ENCODE data around the gene TNFRSF1A. TPM values are rescaled to one million over a fixed set of nuclear protein-coding genes. Genes with fewer than 3 reads are reported as not detected.

The TNFRSF1A gene
- total and polyA plus RNA-seq, 9 of the 15 experiments (the other 6 are each of a cell fraction or from before 2014, with no cell fraction given) = 0.76 to 43.5 (median 30.0) TPM

DNA sequence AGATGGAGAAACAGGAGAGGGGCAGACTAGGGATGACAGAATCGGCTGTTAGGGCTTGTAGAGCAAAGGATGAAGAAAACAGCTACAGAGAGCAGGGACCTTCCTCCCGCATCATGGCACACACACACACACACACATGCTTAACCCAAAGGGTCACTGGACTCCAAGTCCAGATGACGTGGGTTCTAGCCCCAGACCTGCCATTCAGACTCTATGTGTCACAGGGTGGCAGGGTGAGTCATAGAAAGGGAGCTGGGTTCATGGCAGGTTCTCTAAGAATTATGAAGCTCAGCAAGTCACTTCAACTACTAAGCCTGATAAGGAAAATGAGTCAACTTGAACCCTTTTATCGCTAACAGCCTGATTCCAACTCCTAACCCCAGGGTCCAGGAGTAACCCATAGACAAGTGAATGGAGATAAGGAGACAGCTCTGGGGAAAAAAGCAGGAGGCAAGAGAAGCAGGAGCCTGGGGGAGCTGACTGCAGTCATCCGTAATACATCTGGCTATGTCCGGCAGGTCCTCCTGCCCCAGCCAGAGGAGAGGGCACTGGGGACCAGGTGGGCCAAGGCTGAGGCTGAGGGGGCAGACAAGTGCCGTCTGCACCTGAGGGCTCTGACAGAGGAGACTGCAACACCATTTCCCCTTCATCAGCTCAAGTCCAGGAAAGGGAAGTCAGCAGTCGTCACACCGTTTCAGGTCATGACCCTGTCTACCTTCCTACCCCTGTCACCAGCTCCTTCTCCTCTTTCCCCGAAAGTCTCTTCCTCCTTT lies 3.6 kb upstream of the TNFRSF1A start (continued):
- TF ChIP-seq BHLHE40 (IDR thresholded peaks at IDR 0.05; ENCODE audit: low read length) = peak; percentile 24
- TF ChIP-seq NR2C1 (IDR thresholded peaks at IDR 0.05) = peak; percentile 67
- TF ChIP-seq NR2C1 (tag; IDR thresholded peaks at IDR 0.05) = peak; percentile 78
- peak in 1 of 2 experiments; percentile 84 for TF ChIP-seq NCOA2 (IDR thresholded peaks at IDR 0.05; ENCODE audit: partially characterized antibody in 2 of 2)
- TF ChIP-seq NRF1 (conservative IDR thresholded peaks at IDR 0.05 in 1 of 2, IDR thresholded peaks at IDR 0.05 in 1 of 2) = peak; percentile 17 to 26; a peak in 1 of 4 replicates
- TF ChIP-seq, protein P1, sequence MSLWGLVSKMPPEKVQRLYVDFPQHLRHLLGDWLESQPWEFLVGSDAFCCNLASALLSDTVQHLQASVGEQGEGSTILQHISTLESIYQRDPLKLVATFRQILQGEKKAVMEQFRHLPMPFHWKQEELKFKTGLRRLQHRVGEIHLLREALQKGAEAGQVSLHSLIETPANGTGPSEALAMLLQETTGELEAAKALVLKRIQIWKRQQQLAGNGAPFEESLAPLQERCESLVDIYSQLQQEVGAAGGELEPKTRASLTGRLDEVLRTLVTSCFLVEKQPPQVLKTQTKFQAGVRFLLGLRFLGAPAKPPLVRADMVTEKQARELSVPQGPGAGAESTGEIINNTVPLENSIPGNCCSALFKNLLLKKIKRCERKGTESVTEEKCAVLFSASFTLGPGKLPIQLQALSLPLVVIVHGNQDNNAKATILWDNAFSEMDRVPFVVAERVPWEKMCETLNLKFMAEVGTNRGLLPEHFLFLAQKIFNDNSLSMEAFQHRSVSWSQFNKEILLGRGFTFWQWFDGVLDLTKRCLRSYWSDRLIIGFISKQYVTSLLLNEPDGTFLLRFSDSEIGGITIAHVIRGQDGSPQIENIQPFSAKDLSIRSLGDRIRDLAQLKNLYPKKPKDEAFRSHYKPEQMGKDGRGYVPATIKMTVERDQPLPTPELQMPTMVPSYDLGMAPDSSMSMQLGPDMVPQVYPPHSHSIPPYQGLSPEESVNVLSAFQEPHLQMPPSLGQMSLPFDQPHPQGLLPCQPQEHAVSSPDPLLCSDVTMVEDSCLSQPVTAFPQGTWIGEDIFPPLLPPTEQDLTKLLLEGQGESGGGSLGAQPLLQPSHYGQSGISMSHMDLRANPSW (CRISPR knock-in tag; IDR thresholded peaks at IDR 0.05) = no peak
- TF ChIP-seq, protein P2, sequence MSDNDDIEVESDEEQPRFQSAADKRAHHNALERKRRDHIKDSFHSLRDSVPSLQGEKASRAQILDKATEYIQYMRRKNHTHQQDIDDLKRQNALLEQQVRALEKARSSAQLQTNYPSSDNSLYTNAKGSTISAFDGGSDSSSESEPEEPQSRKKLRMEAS (CRISPR knock-in tag; IDR thresholded peaks at IDR 0.05) = no peak
- TF ChIP-seq SMARCC2 (IDR thresholded peaks at IDR 0.05; ENCODE audit: low read depth) = peak; percentile 96
- peak; percentile 97 for TF ChIP-seq CBFA2T3 (IDR thresholded peaks at IDR 0.05)
- TF ChIP-seq HNRNPK (IDR thresholded peaks at IDR 0.05; ENCODE audit: low read depth, low read length, poor library complexity, severe bottlenecking) = no peak
- peak; percentile 79 for TF ChIP-seq SOX6 (IDR thresholded peaks at IDR 0.05)
- TF ChIP-seq, protein P3, sequence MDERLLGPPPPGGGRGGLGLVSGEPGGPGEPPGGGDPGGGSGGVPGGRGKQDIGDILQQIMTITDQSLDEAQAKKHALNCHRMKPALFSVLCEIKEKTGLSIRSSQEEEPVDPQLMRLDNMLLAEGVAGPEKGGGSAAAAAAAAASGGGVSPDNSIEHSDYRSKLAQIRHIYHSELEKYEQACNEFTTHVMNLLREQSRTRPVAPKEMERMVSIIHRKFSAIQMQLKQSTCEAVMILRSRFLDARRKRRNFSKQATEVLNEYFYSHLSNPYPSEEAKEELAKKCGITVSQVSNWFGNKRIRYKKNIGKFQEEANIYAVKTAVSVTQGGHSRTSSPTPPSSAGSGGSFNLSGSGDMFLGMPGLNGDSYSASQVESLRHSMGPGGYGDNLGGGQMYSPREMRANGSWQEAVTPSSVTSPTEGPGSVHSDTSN (CRISPR knock-in tag; IDR thresholded peaks at IDR 0.05; ENCODE audit: low read depth) = no peak
- TF ChIP-seq, protein P3 (tag; conservative IDR thresholded peaks at IDR 0.05; ENCODE audit: low read depth) = peak; percentile 73
- TF ChIP-seq KAT7 (CRISPR knock-in tag; IDR thresholded peaks at IDR 0.05; ENCODE audit: borderline replicate concordance) = no peak
- no peak for TF ChIP-seq EZH2 (IDR thresholded peaks at IDR 0.05; ENCODE audit: borderline replicate concordance, low read depth, low read length)
- TF ChIP-seq RCOR1 (IDR thresholded peaks at IDR 0.05; ENCODE audit: borderline replicate concordance in 1 of 2, low read depth in 2 of 2, low read length in 2 of 2) = peak; percentile 97 to 100
- TF ChIP-seq, protein P4, sequence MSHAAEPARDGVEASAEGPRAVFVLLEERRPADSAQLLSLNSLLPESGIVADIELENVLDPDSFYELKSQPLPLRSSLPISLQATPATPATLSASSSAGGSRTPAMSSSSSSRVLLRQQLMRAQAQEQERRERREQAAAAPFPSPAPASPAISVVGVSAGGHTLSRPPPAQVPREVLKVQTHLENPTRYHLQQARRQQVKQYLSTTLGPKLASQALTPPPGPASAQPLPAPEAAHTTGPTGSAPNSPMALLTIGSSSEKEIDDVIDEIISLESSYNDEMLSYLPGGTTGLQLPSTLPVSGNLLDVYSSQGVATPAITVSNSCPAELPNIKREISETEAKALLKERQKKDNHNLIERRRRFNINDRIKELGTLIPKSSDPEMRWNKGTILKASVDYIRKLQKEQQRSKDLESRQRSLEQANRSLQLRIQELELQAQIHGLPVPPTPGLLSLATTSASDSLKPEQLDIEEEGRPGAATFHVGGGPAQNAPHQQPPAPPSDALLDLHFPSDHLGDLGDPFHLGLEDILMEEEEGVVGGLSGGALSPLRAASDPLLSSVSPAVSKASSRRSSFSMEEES (CRISPR knock-in tag; IDR thresholded peaks at IDR 0.05) = no peak
- no peak for TF ChIP-seq XRCC3 (IDR thresholded peaks at IDR 0.05)
- TF ChIP-seq SMAD1 (IDR thresholded peaks at IDR 0.05; ENCODE audit: low read depth, low read length, partially characterized antibody) = peak; percentile 69
- TF ChIP-seq ZNF766 (CRISPR knock-in tag; conservative IDR thresholded peaks at IDR 0.05) = no peak
- TF ChIP-seq EP400 (IDR thresholded peaks at IDR 0.05) = 0 out of 2 replicates have a peak, but pooled peaks have one; percentile 42
- TF ChIP-seq HDAC1 (IDR thresholded peaks at IDR 0.05) = peak; percentile 95 to 99

All from K562 (cell line).